Measurements from ENCODE around the gene PLEKHB2. TPM values are rescaled to one million over a fixed set of nuclear protein-coding genes. Genes with fewer than 3 reads are reported as not detected.

Gene PLEKHB2
- total and polyA plus RNA-seq, 2 of the 8 experiments (the other 6 are each of a cell fraction or from before 2014, with no cell fraction given), result 42.4 to 54.8 TPM

- TF ChIP-seq EZH2 (IDR thresholded peaks at IDR 0.05; ENCODE audit: low read depth, low read length, severe bottlenecking) (no peak), POLR2AphosphoS5 (IDR thresholded peaks at IDR 0.05; ENCODE audit: low read depth, low read length) (no peak), CTBP2 (IDR thresholded peaks at IDR 0.05; ENCODE audit: borderline replicate concordance, insufficient read depth, insufficient read length, low read length) (no peak), JUN (IDR thresholded peaks at IDR 0.05; ENCODE audit: low read depth, low read length) (no peak), ATF3 (IDR thresholded peaks at IDR 0.05; ENCODE audit: insufficient read depth, low read depth, low read length) (no peak), GABPA (IDR thresholded peaks at IDR 0.05; ENCODE audit: borderline replicate concordance, insufficient read depth, low read length) (no peak), JUND (IDR thresholded peaks at IDR 0.05; ENCODE audit: low read length) (no peak), HDAC2 (IDR thresholded peaks at IDR 0.05; ENCODE audit: borderline replicate concordance in 1 of 2, low read depth in 2 of 2, low read length in 2 of 2) (no peak)
Observed at GRCh38 chr2:131103165-131103564, 2.0 kb upstream of the PLEKHB2 start (continued).
